Measurements from ENCODE around the gene HCFC1R1. TPM values are rescaled to one million over a fixed set of nuclear protein-coding genes. Genes with fewer than 3 reads are reported as not detected.

Gene HCFC1R1
- total and polyA plus RNA-seq, 2 experiments from 2014 or later: 35.7 to 158 TPM

DNA sequence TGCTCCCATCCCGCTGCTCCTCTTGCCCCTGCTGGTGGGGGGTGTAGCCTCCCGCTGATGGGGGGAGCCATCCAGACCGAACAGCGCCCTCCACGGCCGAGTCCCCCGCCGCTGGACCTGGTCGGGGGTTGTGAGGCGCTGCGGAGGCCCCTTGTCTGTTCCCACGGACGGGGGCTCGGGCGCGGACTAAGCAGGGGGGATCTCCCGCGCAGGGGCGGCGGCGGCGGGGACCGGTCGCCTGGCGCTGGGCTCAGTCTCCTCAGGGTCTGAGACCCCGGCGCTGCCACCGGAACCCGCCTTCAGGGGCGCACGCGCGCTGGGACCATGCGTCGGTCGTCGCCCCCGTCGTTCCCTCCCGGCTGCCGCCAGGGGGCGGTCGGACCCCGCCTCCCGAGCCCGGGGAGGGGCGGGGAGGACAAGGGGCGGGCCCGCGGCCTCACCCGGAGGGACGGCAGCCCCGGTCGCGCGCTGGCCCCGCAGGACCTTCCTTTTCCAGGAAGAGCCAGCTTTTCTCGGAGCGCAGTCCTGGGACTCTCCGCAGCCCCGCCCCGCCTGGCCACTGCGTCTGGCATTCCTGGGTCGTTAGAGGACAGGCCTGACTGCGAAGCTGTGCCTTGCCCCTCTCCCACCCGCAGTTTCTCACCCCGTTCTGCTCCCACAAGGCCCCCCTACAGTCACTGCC, 35.4 kb upstream of the HCFC1R1 start:
- TF ChIP-seq CTCF (IDR thresholded peaks at IDR 0.05; ENCODE audit: poor library complexity): peak; percentile 87
- no peak for TF ChIP-seq EZH2phosphoT487 (IDR thresholded peaks at IDR 0.05; ENCODE audit: low read depth, severe bottlenecking, unreplicated experiment)
- Histone ChIP-seq H3K79me2 (no peaks in the 10 kb centered on the region), H3K4me3 (peak overlapping the region; percentile 88), H3K27ac (peak overlapping the region; percentile 87), H3K9me3 (ENCODE audit: low read depth) (no peaks in the 10 kb centered on the region), H4K20me1 (ENCODE audit: insufficient read depth, poor library complexity, severe bottlenecking) (no peaks in the 10 kb centered on the region), H3K27me3 (no peaks in the 10 kb centered on the region), H3K4me2 (peak overlapping the region; percentile 99), H3K36me3 (replicated peaks; ENCODE audit: insufficient read depth, low read depth) (no peaks in the 10 kb centered on the region), H3K9me2 (replicated peaks; ENCODE audit: insufficient read depth) (no peaks in the 10 kb centered on the region), H2AFZ (peak overlapping the region; percentile 89), H3K4me1 (ENCODE audit: insufficient read depth) (peaks cover 9% of the 10 kb centered on the region)
- peak; percentile 97 for DNase-seq (ENCODE audit: low spot score)
- WGBS (ENCODE audit: low lambda C conversion rate, missing lambda C conversion rate): under 1% methylated on average over 35 of the region's 67 CpGs

- 13% methylated on average over 45 of the region's 77 CpGs for WGBS (ENCODE audit: low lambda C conversion rate, missing lambda C conversion rate)
- Histone ChIP-seq H3K27ac (peak overlapping the region; percentile 62), H2AFZ (peak overlapping the region; percentile 89)
These were observed 34.6 kb upstream of the HCFC1R1 start for GRCh38 chr16:3058139-3059030.

DNA sequence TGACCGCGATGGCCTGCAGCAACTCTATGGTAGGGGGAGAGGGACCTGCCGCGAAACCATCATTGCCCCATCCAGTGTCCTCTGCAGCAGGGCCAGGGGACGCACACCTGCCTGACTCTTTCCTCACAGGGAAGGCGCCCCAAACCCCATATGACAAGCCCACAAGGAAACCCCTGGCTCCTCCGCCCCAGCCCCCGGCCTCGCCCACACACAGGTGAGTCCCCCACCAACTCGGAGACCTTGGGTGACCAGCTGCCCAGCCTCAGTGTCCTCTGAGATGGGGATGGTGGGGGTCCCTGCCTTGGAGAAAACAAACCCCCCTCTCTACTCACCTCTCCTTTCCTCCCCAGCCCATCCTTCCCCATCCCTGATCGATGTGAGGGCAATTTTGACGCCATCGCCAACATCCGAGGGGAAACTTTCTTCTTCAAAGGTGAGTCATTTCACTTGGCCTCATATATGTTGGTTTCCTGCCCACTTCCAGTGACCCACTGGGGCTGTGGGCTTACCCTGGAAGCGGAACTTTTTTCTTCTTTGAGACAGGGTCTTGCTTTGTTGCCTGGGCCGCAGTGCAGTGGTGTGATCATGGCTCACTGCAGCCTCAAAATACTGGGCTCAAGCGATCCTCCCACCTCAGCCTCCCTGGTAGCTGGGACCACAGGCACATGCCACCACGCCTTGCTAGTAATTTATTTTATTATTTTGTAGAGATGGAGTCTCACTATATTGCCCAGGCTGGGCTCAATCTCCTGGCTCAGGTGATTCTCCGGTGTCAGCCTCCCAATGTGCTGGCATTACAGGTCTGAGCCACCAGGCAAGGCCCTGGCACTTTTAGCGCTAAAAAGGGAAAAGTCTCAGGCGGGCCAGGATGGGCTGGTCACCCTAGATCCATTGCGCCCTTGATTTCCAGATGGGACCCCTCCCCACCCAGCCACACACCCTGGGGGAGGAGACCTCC, 33.7 kb upstream of the HCFC1R1 start:
- no peak for DNase-seq (ENCODE audit: low spot score)
- H3K27ac ChIP-seq: no peak overlapping the region

More at GRCh38 chr16:3058139-3059030, 34.6 kb upstream of the HCFC1R1 start:
- Histone ChIP-seq H3K36me3 (replicated peaks; ENCODE audit: insufficient read depth, low read depth) (no peaks in the 10 kb centered on the region), H3K79me2 (no peaks in the 10 kb centered on the region), H3K4me2 (peak overlapping the region; percentile 99), H3K4me1 (ENCODE audit: insufficient read depth) (peaks cover 9% of the 10 kb centered on the region), H3K4me3 (peak overlapping the region; percentile 88), H3K9me3 (ENCODE audit: low read depth) (no peaks in the 10 kb centered on the region), H3K27me3 (no peaks in the 10 kb centered on the region), H3K9me2 (replicated peaks; ENCODE audit: insufficient read depth) (no peaks in the 10 kb centered on the region), H4K20me1 (ENCODE audit: insufficient read depth, poor library complexity, severe bottlenecking) (no peaks in the 10 kb centered on the region)
- no peak for TF ChIP-seq EZH2phosphoT487 (IDR thresholded peaks at IDR 0.05; ENCODE audit: low read depth, severe bottlenecking, unreplicated experiment)
- peak; percentile 82 for DNase-seq (ENCODE audit: low spot score)

More for the DNA sequence above, 33.7 kb upstream of the HCFC1R1 start:
- Histone ChIP-seq H3K79me2 (no peaks in the 10 kb centered on the region), H2AFZ (no peak overlapping the region), H3K9me2 (replicated peaks; ENCODE audit: insufficient read depth) (no peaks in the 10 kb centered on the region), H3K4me3 (no peak overlapping the region), H3K4me1 (ENCODE audit: insufficient read depth) (peaks cover 9% of the 10 kb centered on the region), H3K9me3 (ENCODE audit: low read depth) (no peaks in the 10 kb centered on the region), H4K20me1 (ENCODE audit: insufficient read depth, poor library complexity, severe bottlenecking) (no peaks in the 10 kb centered on the region), H3K36me3 (replicated peaks; ENCODE audit: insufficient read depth, low read depth) (no peaks in the 10 kb centered on the region), H3K4me2 (peak overlapping the region; percentile 99), H3K27me3 (no peaks in the 10 kb centered on the region)
- WGBS (ENCODE audit: low lambda C conversion rate, missing lambda C conversion rate): 93% methylated on average over 21 of the region's 22 CpGs
- no peak for TF ChIP-seq EZH2 (IDR thresholded peaks at IDR 0.05; ENCODE audit: borderline replicate concordance)
- no peak for TF ChIP-seq EZH2phosphoT487 (IDR thresholded peaks at IDR 0.05; ENCODE audit: low read depth, severe bottlenecking, unreplicated experiment)
- no peak for TF ChIP-seq CTCF (IDR thresholded peaks at IDR 0.05; ENCODE audit: poor library complexity)

All from hepatocyte (in vitro differentiated cells).